Measurements from ENCODE around the gene PPP2R3B. TPM values are rescaled to one million over a fixed set of nuclear protein-coding genes. Genes with fewer than 3 reads are reported as not detected.

Gene PPP2R3B
- total and polyA plus RNA-seq, 7 donors = 2.1 to 16.1 (median 5.4) TPM

DNA sequence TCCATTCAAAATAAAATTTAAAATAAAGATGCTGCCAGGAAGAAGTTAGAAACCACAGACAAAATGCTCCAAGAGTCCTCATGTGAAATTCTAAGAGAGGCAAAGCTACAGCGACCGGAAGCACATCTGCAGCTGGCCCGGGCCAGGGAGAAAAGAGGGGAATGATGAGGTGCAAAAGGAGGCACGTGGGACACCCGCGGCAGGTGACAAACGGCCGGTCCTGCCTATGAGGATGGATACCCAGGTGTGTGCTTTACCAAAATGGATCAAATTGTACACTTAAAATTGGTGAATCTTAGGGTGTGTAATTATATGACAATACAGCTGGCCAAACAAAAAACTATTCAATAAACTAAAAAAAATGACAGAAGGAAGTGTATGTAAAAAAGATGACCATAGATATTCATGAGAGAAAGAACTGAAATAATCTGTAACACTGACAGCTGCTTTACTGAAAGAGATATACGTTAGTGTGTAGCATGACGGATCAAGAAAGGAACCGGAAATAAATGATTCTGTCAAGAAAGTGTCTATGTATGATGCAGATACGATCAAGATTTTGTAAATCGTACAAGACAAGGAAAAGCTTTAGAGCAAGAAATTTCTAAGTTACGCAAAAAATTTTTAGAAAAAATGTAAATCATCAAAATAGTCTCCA, 29.5 kb downstream of the PPP2R3B start:
- intact Hi-C loops (cut with DNase I) = no loop called here
- DNase-seq = no peak
- peaks cover 0 to 17% (median 2%) of the 10 kb centered on the region in 4 donors for H3K36me3 ChIP-seq

GRCh38 chrX:356385-357034, 30.2 kb downstream of the PPP2R3B start:
- H3K27ac ChIP-seq = no peak overlapping the region
- no peaks in the 10 kb centered on the region for H3K4me1 ChIP-seq
- peaks cover 0 to 17% (median 2%) of the 10 kb centered on the region in 4 donors for H3K36me3 ChIP-seq
- no peak for TF ChIP-seq EP300 (IDR thresholded peaks at IDR 0.05)
- TF ChIP-seq POLR2AphosphoS5 (IDR thresholded peaks at IDR 0.05) = no peak
- TF ChIP-seq POLR2A (IDR thresholded peaks at IDR 0.05) = no peak
- H3K9me3 ChIP-seq = peaks cover 0 to 18% (median 3%) of the 10 kb centered on the region in 4 donors
- DNase-seq = no peak
- no peaks in the 10 kb centered on the region for H3K27me3 ChIP-seq
- 89 to 90% methylated on average over 17 of the region's 17 CpGs for WGBS, 2 donors
- H3K4me3 ChIP-seq = no peak overlapping the region
- intact Hi-C loops (cut with DNase I) = no loop called here

More for the DNA sequence above, 29.5 kb downstream of the PPP2R3B start:
- no peaks in the 10 kb centered on the region for H3K4me1 ChIP-seq
- no peaks in the 10 kb centered on the region for H3K27me3 ChIP-seq
- H3K9me3 ChIP-seq = peaks cover 0 to 18% (median 3%) of the 10 kb centered on the region in 4 donors
- TF ChIP-seq EP300 (IDR thresholded peaks at IDR 0.05) (no peak), CTCF (IDR thresholded peaks at IDR 0.05) (no peak), POLR2A (IDR thresholded peaks at IDR 0.05) (no peak), POLR2AphosphoS5 (IDR thresholded peaks at IDR 0.05) (no peak)
- no peak overlapping the region for H3K4me3 ChIP-seq
- 86 to 88% methylated on average over 14 of the region's 14 CpGs for WGBS, 2 donors
- no peak overlapping the region for H3K27ac ChIP-seq

- Histone ChIP-seq H3K4me1 (no peaks in the 10 kb centered on the region), H3K27me3 (no peaks in the 10 kb centered on the region), H3K36me3 (peaks cover 0 to 8% (median 2%) of the 10 kb centered on the region in 4 donors), H3K9me3 (peaks cover 0 to 11% (median 2%) of the 10 kb centered on the region in 4 donors), H3K4me3 (no peak overlapping the region), H3K27ac (no peak overlapping the region)
- DNase-seq = no peak
- intact Hi-C loops (cut with DNase I) = no loop called here
- WGBS, 2 donors = 97% methylated on average over 35 of the region's 35 CpGs
- TF ChIP-seq POLR2A (IDR thresholded peaks at IDR 0.05) (no peak), EP300 (IDR thresholded peaks at IDR 0.05) (no peak), CTCF (IDR thresholded peaks at IDR 0.05) (no peak), POLR2AphosphoS5 (IDR thresholded peaks at IDR 0.05) (no peak)
Observed at GRCh38 chrX:355329-356050, 31.2 kb downstream of the PPP2R3B start.

DNA sequence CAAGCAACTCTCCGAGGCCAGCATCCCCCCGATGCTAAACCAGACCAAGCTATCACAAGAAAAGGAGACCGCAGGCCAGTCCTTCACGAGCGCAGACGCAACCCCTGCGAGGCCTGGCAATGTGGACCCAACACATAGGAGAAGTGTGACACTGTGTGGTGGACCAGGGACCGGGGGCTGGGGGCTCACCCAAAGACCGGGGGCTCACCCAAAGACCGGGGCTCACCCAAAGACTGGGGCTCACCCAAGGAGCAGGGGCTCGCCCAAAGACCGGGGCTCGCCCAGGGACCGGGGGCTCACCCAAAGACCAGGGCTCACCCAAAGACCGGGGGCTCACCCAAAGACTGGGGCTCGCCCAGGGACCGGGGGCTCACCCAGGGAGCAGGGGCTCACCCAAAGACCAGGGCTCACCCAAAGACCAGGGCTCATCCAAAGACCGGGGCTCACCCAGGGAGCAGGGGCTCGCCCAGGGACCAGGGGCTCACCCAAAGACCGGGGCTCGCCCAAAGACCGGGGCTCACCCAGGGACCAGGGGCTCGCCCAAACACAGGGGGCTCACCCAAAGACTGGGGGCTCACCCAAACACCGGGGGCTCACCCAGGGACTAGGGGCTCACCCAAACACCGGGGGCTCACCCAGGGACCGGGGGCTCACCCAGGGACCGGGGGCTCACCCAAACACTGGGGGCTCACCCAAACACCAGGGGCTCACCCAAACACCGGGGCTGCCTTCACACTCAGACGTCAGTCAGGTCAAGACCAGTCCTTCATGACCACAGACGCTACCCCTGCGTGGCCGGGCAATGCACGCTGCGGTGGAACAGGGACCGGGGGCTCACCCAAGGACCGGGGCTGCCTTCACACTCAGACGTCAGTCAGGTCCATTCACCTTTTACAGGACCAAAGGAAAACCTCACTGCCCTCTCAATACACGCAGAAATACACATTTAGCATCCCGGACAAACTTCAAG, 32.9 kb downstream of the PPP2R3B start:
- H3K36me3 ChIP-seq = no peaks in the 10 kb centered on the region
- WGBS, 2 donors = 97% methylated on average over 39 of the region's 39 CpGs

More for the DNA sequence above, 32.9 kb downstream of the PPP2R3B start:
- TF ChIP-seq EP300 (IDR thresholded peaks at IDR 0.05) (no peak), POLR2AphosphoS5 (IDR thresholded peaks at IDR 0.05) (no peak), CTCF (IDR thresholded peaks at IDR 0.05) (no peak), POLR2A (IDR thresholded peaks at IDR 0.05) (no peak)
- no peaks in the 10 kb centered on the region for H3K4me1 ChIP-seq
- DNase-seq = no peak
- H3K9me3 ChIP-seq = no peaks in the 10 kb centered on the region
- H3K27ac ChIP-seq = no peak overlapping the region
- intact Hi-C loops (cut with DNase I) = no loop called here
- H3K4me3 ChIP-seq = no peak overlapping the region
- no peaks in the 10 kb centered on the region for H3K27me3 ChIP-seq
